GM19455 (cell line): ENCODE results near the gene AKT3.
A peak's percentile ranks its signal among the peaks of the same experiment; 100 is the strongest.

Experiments used
- ATAC-seq: cut with Tn5 transposase; IDR thresholded peaks from one replicate; pipeline ENCODE4 v1.9.1; 2021; ENCODE audit not compliant: unreplicated experiment

AKT3 gene

GRCh38 chr1:243621973-243622372 is 228.1 kb downstream of the AKT3 start:
- ATAC-seq = no peak

GRCh38 chr1:243620096-243620495 is 229.9 kb downstream of the AKT3 start:
- no peak for ATAC-seq

GRCh38 chr1:243609698-243610097 is 240.3 kb downstream of the AKT3 start:
- ATAC-seq = no peak

- no peak for ATAC-seq
These were observed 244.4 kb downstream of the AKT3 start for GRCh38 chr1:243605604-243606003.

- ATAC-seq = no peak
These were observed 248.3 kb downstream of the AKT3 start for GRCh38 chr1:243601720-243602119.

- ATAC-seq = no peak
These were observed 251.6 kb downstream of the AKT3 start for GRCh38 chr1:243598433-243598832.

- no peak for ATAC-seq
These were observed 252.7 kb downstream of the AKT3 start for GRCh38 chr1:243597383-243597782.

- peak; percentile 99 for ATAC-seq
These were observed 253.5 kb downstream of the AKT3 start for GRCh38 chr1:243596431-243597062.

- no peak for ATAC-seq
These were observed 254.4 kb downstream of the AKT3 start for GRCh38 chr1:243595527-243596210.

GRCh38 chr1:243594455-243594854 is 255.6 kb downstream of the AKT3 start:
- ATAC-seq = no peak

GRCh38 chr1:243589286-243589685 is 260.8 kb downstream of the AKT3 start:
- ATAC-seq = peak; percentile 79

- ATAC-seq = peak; percentile 96
These were observed 262.1 kb downstream of the AKT3 start for GRCh38 chr1:243587823-243588560.

- ATAC-seq = no peak
These were observed 262.8 kb downstream of the AKT3 start for GRCh38 chr1:243587285-243587684.

- ATAC-seq = no peak
These were observed 264.1 kb downstream of the AKT3 start for GRCh38 chr1:243585982-243586381.

- no peak for ATAC-seq
These were observed 267.7 kb downstream of the AKT3 start for GRCh38 chr1:243582326-243582725.

GRCh38 chr1:243580984-243581383 is 269.1 kb downstream of the AKT3 start:
- no peak for ATAC-seq

- no peak for ATAC-seq
These were observed 270.0 kb downstream of the AKT3 start for GRCh38 chr1:243580072-243580471.

GRCh38 chr1:243575070-243575469 is 275.0 kb downstream of the AKT3 start:
- no peak for ATAC-seq

GRCh38 chr1:243572940-243573339 is 277.1 kb downstream of the AKT3 start:
- no peak for ATAC-seq

- ATAC-seq = no peak
These were observed 281.2 kb downstream of the AKT3 start for GRCh38 chr1:243568793-243569192.

- no peak for ATAC-seq
These were observed 285.2 kb downstream of the AKT3 start for GRCh38 chr1:243564814-243565213.

GRCh38 chr1:243563732-243564131 is 286.3 kb downstream of the AKT3 start:
- ATAC-seq = no peak
